ENCODE measurements around the gene MCM5.

Gene MCM5

DNA sequence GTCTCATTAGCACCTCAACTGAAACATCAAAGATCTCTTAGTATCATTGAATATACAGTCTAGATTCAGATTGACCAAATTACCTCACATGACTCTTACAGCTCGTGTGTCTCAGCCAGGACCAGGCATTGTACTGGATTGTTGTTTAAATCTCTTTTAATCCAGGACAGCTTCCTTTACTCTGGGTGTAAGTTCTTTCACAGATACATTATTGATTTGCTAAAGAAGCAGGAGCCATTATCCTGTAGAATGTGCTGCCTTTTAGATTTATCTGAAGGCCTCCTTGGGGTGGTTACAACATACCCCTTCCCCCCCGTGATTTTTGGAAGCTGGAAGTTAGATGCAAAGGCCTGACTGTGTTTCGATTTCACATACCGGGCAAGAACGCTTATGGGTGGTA is 4.2 kb downstream of the MCM5 start:
- no peak for DNase-seq

DNA sequence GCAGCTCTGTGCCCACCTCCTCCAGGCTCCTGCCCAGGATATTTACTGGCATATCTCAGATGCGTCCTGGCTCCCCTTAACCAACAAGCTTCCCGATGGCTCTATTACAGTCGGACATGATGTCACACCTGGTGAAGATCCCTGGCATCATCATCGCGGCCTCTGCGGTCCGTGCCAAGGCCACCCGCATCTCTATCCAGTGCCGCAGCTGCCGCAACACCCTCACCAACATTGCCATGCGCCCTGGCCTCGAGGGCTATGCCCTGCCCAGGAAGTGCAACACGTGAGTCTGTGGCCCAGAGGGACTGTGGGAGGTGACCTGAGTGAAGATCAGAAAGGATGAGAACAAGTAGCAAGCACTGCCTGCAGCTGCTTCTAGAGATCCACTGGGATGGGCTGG is 6.5 kb downstream of the MCM5 start:
- no peak for DNase-seq

DNA sequence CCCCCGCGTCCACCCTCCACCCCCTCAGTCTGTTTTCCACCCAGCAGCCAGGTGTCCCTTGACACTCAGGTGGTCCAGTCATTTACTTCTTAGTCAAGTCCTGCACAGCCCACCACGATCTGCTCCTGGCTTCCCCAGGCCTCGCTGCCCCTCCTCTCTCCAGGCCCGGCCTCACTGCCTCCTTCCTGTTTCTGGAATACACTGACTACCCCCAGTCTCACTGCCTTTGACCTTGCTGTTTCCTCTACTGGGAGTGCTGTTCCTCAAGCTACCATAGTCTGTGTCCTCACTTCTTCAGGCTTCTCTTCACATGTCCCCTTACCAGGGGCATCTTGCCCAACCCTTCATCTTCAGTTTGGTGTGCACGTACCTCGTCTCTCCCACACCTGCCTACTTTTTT is 7.4 kb downstream of the MCM5 start:
- no peak for DNase-seq

DNA sequence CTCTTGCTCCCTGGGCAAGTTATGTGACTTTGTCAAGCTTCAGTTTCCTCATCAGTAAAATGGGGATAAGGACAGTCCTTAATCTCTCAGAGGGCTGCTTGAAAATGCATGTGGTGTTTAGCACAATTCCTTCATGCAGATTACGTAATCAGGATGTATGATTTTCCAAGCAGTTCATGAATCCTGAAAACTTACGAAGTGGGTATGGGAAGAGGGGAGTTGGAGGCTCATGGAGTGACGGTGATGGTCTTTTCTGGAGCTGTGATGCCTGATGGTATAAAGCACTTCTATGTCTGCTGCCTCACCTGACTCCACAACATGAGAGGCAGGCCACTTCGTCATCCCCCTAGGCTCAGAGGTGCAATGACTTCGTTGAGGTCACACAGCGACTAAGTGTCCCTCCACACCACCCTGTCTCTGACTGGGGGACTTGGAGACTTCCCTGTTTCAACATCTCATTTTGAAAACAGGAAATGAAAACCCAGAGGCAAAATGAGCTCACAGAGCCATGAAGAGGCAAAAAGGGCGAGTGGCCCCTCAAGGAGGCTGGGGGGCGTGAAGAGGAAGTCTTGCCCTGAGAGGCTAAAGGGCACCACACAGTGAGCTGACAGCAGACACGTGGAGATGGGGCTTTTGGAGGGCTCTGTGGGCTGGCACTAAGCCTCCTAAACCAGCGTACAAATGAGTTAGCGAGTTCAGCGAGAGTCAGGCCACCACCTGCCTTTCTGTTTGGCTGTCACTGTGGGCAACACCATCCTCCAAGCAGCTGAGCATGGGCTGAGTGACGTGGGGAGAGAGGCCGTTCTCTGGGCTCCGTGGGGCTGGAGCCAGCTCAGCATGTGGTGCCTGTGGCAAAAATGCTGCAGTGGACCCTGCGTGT is 10.1 kb downstream of the MCM5 start:
- DNase-seq, result no peak

DNA sequence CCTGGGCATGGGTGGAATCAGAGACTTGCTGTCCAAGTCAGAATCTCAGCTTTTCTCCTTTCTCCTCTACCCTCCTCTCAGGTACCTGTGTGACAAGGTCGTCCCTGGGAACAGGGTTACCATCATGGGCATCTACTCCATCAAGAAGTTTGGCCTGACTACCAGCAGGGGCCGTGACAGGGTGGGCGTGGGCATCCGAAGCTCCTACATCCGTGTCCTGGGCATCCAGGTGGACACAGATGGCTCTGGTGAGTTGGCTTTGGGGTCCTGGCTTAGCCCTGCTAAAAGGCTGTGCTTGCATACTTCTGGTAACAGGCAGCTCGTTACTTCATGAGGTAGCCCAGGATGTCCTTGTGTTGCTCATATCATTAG is 10.7 kb downstream of the MCM5 start:
- no peak for DNase-seq

DNA sequence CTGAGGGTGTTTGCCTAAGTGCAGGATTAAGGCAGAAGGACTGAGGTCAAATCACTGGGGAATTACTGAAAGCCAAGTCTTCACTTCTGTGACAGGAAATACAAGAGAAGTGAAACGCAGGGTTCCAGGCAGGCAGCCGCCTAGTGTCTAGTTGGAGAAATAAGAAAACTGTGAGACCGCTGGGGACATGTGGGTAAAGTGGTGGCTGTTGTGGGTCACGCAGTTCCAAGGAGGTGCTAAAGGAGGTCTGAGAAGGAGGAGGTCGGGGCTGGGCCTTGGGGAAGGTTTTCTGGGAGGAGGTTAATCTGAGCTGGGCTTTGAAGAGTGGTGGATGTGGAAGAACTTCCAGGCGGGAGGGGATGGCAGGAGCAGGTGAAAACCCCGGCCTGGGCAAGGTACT is 11.2 kb downstream of the MCM5 start:
- DNase-seq, result no peak

DNA sequence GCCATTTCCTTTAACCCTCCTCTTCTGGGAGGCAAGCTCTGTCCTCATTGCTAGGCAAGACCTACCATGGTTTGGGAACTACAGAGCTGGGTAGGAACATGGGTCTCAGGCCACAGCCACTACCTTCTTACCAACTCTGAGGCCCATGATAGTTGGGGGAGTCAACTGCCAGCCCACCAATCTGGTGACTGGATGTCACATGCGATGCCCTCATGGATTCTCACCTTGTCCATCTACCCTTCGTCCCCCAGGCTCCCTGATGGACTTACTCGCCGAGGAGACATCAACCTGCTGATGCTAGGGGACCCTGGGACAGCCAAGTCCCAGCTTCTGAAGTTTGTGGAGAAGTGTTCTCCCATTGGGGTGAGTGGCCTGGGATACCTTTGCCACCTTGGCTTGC is 13.7 kb downstream of the MCM5 start:
- DNase-seq, result no peak

DNA sequence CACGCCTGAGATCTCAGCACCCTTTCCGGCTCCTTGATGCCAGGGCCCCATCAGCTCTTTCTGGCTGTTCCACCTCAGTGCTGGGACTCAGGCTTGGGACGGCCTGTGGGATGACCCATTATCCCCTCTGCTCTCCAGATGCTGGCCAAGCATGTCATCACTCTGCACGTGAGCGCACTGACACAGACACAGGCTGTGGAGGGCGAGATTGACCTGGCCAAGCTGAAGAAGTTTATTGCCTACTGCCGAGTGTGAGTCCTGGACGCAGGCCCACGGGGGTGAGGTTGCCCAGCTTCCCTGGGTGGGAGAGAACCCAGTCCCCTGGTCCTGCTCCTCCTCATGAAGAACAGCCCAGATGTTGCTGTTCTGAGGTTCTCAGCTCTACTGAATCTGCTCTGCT is 17.7 kb downstream of the MCM5 start:
- no peak for DNase-seq

DNA sequence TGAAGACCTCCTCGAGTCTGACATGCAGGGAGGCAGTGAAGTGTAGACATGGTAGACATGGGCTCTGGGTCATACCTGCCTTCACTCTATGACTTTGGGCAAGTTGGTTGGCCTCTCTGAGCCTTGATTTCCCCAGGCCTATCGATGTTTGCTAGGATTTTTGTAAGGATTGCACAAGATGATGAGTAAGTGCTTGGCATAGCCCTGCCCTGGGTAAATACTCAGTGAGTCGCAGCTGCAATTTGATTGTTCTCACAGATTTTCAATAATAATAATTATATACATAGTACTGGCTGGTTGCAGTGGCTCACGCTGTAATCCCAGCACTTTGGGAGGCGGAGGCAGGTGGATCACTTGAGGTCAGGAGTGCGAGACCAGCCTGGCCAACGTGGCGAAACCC is 18.1 kb downstream of the MCM5 start:
- no peak for DNase-seq

DNA sequence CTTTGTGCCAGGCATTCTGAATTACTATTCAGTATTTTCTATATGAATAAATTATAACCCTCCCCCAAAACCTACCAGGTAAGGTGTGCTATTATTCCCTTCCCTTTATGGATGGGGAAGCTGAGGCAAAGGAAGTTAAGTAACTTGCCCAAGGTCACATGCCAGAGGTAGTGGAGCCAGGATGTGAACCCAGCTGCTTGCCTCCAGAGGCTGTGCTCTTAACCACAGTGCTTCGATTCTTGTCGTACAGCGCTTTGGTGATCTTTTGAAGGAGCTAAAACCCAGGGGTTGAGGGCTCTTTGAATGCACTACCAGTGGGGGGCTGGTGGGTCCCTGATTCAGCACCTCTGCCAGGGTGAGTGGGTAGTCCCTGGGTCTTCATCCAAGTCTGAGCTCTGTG is 18.8 kb downstream of the MCM5 start:
- no peak for DNase-seq

DNA sequence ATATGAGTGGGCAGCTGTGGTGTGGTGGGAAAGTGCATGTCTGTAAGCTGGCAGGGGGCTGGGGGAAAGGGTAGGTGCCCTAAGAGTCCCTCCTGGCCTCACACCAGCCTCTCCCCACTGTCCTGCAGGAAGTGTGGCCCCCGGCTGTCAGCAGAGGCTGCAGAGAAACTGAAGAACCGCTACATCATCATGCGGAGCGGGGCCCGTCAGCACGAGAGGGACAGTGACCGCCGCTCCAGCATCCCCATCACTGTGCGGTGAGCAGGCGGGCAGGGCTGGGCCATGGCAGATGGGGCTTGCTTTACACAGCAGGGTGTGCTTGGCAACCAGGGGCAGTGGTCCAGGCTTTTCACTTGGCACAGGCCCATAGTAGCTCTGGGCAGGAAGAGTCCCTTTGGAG is 19.8 kb downstream of the MCM5 start:
- no peak for DNase-seq

DNA sequence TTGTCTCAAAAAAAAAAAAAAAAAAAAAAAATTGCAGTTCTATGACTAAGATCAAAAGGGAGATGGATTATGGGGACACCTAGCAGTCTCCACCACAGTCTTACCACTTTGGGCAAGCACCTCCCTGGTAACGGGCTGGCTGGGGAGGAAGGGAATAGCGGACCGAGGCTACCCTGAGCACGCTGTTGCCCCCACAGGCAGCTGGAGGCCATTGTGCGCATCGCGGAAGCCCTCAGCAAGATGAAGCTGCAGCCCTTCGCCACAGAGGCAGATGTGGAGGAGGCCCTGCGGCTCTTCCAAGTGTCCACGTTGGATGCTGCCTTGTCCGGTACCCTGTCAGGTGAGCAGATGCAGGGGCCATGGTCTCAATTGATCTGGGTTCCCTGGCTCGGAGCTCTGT is 21.2 kb downstream of the MCM5 start:
- DNase-seq, result no peak

DNA sequence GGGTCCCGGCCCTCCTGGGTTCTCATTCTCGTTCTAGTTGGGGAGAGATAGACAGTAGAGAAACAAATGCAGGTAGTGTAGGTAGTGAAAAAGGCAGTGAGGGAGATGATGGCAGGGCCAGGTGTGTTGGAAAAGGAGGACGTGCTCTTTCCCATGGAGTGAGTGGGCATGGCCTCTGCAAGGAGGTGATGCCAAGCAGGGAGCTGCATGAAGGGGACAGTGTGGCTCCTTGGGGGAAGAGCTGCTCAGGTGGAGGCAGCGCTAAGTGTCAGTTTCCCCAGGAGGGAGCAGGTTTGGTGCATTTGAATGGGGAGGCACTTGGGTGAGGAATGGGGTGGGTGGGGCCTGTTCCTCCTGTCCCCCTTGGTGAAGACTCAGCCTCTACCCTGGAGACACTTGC is 22.2 kb downstream of the MCM5 start:
- DNase-seq, result no peak

DNA sequence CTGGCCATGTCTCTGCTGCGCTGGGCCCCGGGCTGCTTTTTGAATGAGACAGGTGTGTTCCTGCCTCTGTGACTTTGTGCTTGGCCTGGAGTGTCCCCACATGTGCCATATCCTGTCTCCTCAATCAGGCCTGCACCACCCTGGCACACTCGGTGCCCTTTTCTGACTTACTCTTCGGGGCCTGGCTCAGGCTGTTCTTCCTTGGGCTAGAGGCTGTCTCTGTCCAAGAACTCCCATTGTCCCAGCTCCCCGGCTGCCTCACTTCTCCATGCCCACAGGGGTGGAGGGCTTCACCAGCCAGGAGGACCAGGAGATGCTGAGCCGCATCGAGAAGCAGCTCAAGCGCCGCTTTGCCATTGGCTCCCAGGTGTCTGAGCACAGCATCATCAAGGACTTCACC is 23.0 kb downstream of the MCM5 start:
- DNase-seq, result no peak

DNA sequence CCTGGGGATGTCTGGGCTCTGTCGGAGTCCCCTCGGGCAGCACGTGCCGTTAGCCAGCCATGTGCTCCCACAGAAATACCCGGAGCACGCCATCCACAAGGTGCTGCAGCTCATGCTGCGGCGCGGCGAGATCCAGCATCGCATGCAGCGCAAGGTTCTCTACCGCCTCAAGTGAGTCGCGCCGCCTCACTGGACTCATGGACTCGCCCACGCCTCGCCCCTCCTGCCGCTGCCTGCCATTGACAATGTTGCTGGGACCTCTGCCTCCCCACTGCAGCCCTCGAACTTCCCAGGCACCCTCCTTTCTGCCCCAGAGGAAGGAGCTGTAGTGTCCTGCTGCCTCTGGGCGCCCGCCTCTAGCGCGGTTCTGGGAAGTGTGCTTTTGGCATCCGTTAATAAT is 24.1 kb downstream of the MCM5 start:
- no peak for DNase-seq

DNA sequence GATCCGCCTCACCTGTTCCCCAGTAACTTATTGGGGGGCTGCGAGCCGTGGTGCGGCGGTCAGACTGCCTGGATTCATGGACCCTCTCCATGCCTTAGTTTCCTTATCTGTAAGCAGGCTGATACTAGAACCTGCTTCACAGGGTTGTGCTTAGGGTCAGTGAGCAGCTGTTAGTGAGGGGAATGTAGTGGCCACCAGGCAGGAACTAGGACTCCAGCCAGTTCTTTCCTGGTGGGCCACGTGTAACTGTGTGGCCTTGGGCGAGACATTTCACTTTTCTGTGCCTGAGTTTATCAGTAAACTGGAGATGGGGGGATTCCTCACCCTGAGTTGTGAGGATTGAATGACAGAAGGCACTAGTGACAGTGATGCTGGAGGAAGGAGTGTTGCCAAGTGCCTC is 24.8 kb downstream of the MCM5 start:
- DNase-seq, result no peak

DNA sequence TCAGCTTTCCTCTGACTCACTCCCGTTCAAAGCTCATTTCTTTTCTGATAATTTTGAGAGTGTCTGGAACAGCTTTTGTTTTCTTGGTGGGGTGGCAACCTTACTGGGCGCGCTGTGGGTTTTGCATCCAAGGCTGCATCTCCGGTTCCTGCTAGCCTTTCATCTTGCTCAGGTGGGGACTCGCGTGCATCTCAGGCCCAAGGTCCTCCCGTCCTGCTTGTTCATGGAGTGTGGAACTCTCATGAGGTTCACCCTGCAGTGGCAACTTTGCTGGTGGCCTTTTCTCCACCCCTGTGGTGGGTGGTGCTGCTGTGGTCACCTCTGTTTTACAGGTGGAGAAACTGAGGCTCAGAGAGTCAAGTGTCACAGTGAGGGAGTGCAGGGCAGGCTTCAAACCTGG is 25.6 kb downstream of the MCM5 start:
- DNase-seq, result no peak

DNA sequence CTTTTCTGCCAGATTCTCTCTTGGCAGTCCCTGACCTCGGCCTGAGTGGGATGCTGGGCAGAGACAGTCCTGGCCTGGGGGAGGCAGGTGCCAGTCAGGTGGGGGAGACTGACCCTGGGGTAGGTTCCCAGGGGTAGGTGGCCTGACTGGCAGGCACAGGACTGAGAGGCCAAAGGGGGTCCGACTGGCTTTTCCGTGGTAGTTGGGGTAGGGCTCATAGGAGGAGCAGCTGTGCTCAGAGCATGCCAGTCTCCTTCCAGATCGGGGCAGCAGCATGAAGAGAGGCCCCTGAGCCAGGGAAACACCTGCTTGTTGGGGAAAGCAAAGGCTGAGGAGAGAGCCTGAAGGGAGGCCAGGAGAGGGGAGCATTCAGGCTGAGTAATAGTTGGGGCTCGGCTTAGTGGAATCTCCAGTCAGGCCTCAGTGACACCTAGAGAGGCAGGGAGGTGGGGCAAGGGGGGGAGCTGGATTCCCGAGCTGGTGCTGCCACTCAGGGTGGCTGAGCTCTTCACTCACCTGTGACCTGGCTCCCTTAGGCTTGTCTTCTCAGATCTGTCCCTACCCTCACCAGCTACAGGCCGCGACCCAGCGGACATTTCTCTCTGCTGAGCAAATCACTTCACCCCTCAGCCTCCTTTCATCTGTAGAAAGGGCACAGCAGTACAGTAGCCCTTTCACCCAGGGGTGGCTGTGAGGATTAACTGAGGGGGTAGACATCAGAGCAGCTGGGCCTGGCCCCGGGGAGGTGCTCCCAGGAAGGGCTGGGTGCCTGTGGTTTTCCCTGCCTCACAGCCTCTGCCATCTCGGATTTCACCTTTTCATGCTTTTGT is 26.2 kb downstream of the MCM5 start:
- peak; percentile 25 for DNase-seq

DNA sequence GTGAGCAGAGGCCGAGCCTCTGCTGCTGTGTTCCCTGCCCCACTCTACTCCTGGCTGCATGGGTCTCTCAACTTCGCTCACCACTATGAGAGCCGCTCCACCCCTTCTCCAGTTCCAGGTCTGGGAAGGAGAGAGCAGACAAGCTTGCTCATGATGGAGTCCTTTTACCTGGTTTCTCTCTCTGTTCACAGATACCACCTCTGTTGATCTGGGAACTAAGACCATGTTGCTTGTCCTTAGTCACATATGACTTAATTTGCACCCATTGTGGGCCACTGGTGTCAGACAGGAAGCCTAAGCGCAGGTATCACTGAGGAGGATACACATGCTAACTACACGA is 26.8 kb downstream of the MCM5 start:
- DNase-seq, result no peak

DNA sequence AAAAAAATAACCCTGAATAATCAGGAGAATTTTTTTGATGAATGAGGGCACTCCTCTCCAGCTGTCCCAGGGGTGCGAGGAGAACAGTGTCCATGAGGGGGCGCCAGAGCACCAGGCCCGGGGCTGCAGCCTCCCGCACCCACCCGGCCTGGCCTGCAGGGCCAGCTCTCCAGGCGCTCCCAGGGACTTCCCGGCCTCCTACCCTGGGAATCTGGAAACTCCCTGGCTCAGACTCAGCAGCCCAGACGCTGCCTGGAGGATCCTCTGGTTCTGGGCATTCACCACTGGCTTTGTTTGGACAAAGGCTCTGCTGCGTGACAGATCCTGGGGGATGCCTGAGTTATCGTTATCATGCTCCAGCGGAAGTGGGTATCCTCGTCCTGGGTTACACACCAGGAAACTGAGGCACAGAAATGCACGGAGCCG is 31.0 kb downstream of the MCM5 start:
- peak; percentile 84 for DNase-seq

DNA sequence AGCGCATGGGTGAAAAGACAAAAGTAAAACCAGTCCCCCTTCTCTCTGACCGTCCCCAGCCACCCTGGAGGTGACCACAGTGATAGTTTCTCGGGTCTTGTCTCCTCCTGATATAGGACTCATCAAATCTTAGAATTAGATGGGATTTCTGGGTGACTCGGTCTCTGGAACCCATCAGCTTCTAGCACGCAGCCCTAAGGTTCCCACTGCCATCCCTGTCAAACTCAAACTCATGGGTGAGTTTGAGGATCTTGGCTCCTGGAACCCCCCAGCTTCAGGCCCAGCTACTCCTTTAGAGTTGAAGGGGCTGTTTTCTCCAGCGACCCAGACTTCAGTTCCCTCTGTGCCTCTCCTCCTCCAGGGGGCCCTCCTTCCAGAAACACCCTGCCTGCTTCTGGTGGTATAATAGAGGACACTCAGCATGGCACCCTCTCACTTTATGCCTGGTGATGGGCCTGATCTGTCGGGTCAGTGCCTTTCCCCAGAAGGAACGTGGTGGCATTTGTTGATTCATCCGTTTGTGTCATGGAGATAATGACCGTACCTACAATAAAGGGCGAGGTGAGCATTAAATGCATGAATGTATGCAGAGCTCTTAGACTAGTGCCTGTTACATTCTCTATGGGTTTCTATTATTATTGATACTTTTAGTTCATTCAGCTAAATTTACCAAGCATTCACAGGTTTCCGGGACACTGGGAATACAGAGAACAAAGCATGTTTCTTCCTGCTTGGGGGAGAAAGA is 31.7 kb downstream of the MCM5 start:
- DNase-seq, result no peak

DNA sequence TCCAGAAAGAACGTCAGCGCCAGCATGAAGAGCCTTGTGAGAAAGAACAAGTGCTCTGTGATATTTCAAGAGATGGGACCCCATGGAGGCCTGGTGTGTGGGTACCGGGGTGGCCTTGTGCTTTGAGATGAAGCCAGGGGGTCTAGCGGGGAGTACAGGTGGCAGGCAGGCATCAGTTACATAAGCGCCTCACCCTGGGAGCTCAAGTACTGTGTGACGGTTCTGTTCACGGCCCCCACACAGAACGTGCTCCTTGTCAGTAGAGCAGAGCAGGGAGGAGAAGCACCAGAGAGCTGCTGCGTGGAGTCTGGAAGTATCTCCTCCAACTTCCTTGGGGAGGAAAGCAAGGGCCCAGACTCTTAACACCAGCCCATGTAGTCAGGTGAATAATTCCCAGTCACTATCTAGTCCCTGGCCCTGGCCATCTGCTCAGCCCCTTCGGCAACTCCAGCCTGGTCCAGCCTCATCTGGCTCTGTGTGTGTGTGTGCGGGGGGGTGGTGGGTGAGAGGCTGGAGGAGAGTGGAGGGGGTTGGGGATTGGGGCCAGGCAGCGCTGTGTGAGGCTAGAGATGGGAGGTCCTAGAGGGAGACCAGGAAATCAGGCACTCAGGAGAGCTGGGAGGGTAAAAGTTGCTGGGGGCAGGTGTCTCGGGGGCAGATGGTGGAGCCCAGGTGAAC is 32.4 kb downstream of the MCM5 start:
- DNase-seq, result no peak

DNA sequence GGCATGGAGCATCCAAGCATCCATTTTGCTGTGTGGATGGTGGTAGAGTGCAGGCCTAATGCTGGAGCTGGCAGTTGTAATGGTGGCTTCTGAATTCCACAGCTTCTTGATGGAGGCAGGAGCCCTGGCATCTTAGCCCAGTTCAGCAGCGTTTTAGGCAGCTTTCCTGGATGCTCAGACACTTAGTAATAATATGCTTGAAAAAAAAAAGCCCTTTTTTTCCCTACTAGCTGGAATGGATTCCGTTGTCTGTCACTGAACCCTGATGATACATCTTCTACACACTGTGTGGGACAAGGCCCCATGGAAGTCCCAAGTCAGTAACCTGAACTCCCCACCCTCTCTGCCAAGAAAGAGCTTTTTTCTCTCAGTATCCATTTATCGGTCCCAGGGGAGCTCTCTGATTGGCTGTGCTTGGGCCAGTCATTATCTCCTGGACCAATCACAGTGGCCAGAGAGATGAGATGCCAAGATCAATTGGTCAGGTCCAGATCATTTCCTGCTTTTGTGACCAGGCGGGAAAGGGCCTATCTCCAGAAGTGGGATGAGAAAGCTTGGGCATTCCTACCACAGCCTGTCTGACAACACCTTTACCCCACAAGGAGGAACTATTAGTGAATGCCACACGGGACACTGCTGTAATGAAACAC is 34.2 kb downstream of the MCM5 start:
- DNase-seq, result no peak
